ENCODE measurements around the gene KCNQ1OT1. TPM values are rescaled to one million over a fixed set of nuclear protein-coding genes. Genes with fewer than 3 reads are reported as not detected.

KCNQ1OT1 gene
- total RNA-seq, 1 experiment from 2014 or later = 1.3 TPM

GRCh38 chr11:2688381-2689231 lies 11.2 kb downstream of the KCNQ1OT1 start:
- Mint-ChIP-seq H3K36me3 (ENCODE audit: insufficient read depth, unreplicated experiment) (no peaks in the 10 kb centered on the region), H3K4me1 (ENCODE audit: low read depth, unreplicated experiment) (peaks cover 7% of the 10 kb centered on the region), H3K4me3 (ENCODE audit: low read depth, unreplicated experiment) (no peak overlapping the region), H3K27ac (ENCODE audit: unreplicated experiment) (no peak overlapping the region), H3K9me3 (ENCODE audit: low read depth, unreplicated experiment) (no peaks in the 10 kb centered on the region), H3K27me3 (ENCODE audit: unreplicated experiment) (no peaks in the 10 kb centered on the region)
- CTCF ChIA-PET = no interaction called here
- intact Hi-C loops (cut with micrococcal nuclease; ENCODE audit: unreplicated experiment) = no loop called here
- TF ChIP-seq CTCF (IDR thresholded peaks at IDR 0.05; ENCODE audit: unreplicated experiment) = no peak
- DNase-seq = no peak
- BruUV-seq (replicated peaks) = no TSS peak

- CTCF ChIA-PET = no interaction called here
- Mint-ChIP-seq H3K36me3 (ENCODE audit: insufficient read depth, unreplicated experiment) (no peaks in the 10 kb centered on the region), H3K4me1 (ENCODE audit: low read depth, unreplicated experiment) (peaks cover 9% of the 10 kb centered on the region), H3K27me3 (ENCODE audit: unreplicated experiment) (no peaks in the 10 kb centered on the region), H3K4me3 (ENCODE audit: low read depth, unreplicated experiment) (no peak overlapping the region), H3K9me3 (ENCODE audit: low read depth, unreplicated experiment) (no peaks in the 10 kb centered on the region), H3K27ac (ENCODE audit: unreplicated experiment) (no peak overlapping the region)
- intact Hi-C loops (cut with micrococcal nuclease; ENCODE audit: unreplicated experiment) = no loop called here
- no TSS peak for BruUV-seq (replicated peaks)
- no peak for TF ChIP-seq CTCF (IDR thresholded peaks at IDR 0.05; ENCODE audit: unreplicated experiment)
- no peak for DNase-seq
These were observed 12.0 kb downstream of the KCNQ1OT1 start for GRCh38 chr11:2687782-2688191.

GRCh38 chr11:2687223-2687530 lies 12.6 kb downstream of the KCNQ1OT1 start:
- no TSS peak for BruUV-seq (replicated peaks)
- Mint-ChIP-seq H3K4me1 (ENCODE audit: low read depth, unreplicated experiment) (peaks cover 9% of the 10 kb centered on the region), H3K27ac (ENCODE audit: unreplicated experiment) (no peak overlapping the region), H3K4me3 (ENCODE audit: low read depth, unreplicated experiment) (no peak overlapping the region), H3K36me3 (ENCODE audit: insufficient read depth, unreplicated experiment) (no peaks in the 10 kb centered on the region), H3K9me3 (ENCODE audit: low read depth, unreplicated experiment) (no peaks in the 10 kb centered on the region), H3K27me3 (ENCODE audit: unreplicated experiment) (no peaks in the 10 kb centered on the region)
- TF ChIP-seq CTCF (IDR thresholded peaks at IDR 0.05; ENCODE audit: unreplicated experiment) = no peak
- DNase-seq = no peak
- intact Hi-C loops (cut with micrococcal nuclease; ENCODE audit: unreplicated experiment) = no loop called here
- CTCF ChIA-PET = no interaction called here

- CTCF ChIA-PET = no interaction called here
These were observed 13.2 kb downstream of the KCNQ1OT1 start for GRCh38 chr11:2686360-2687222.

More at GRCh38 chr11:2686360-2687222, 13.2 kb downstream of the KCNQ1OT1 start:
- no TSS peak for BruUV-seq (replicated peaks)
- intact Hi-C loops (cut with micrococcal nuclease; ENCODE audit: unreplicated experiment) = no loop called here
- no peak for TF ChIP-seq CTCF (IDR thresholded peaks at IDR 0.05; ENCODE audit: unreplicated experiment)
- no peaks in the 10 kb centered on the region for H3K9me3 Mint-ChIP-seq (ENCODE audit: low read depth, unreplicated experiment)
- DNase-seq = no peak
- H3K4me3 Mint-ChIP-seq (ENCODE audit: low read depth, unreplicated experiment) = no peak overlapping the region
- no peak overlapping the region for H3K27ac Mint-ChIP-seq (ENCODE audit: unreplicated experiment)
- H3K4me1 Mint-ChIP-seq (ENCODE audit: low read depth, unreplicated experiment) = peaks cover 9% of the 10 kb centered on the region
- H3K36me3 Mint-ChIP-seq (ENCODE audit: insufficient read depth, unreplicated experiment) = no peaks in the 10 kb centered on the region
- no peaks in the 10 kb centered on the region for H3K27me3 Mint-ChIP-seq (ENCODE audit: unreplicated experiment)

Data from Calu3 (cell line).